ENCODE data around the gene KCNT1.

KCNT1 gene

DNA sequence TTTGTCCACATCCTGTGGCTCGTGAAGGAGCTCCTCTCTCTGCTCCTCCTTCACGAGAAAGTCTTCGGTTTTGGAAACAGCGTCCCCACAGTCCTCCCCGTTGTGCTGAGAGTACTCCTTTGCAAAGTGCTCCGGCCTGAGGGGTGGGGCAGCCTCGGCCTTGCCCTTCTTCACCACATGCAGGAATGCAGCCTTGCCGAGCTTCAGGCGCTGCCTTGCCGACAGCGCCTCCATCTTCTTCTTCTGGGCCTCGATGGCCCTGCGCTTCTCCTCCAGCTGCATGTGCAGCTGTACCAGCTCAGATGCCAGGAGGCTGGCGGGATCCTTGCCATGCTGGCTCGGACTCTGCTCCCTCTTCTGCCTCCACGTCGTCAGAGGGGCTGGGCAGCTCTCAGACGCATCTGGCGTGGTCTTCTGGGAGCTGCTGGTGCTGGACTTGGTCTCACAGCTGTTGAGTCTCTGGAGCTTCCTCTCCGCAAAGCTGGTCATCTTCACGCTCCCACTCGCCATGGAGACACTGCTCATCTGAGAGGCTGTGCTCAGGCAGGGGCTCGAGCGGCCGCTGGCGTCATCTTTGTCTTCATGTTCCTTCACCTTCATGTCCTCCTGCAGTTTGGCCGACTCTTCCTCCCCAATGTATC, 119.9 kb downstream of the KCNT1 start:
- Histone ChIP-seq H3K4me3 (ENCODE audit: low read depth in 1 of 2, low read length in 2 of 2) (no peak overlapping the region), H3K27ac (ENCODE audit: low read depth, low read length) (no peak overlapping the region), H3K36me3 (ENCODE audit: insufficient read depth, low read length) (peaks cover 54% of the 10 kb centered on the region), H3K4me1 (ENCODE audit: insufficient read depth, low read length) (no peaks in the 10 kb centered on the region), H3K9me3 (ENCODE audit: low read length) (no peaks in the 10 kb centered on the region), H3K9ac (ENCODE audit: low read length) (no peak overlapping the region), H3K27me3 (ENCODE audit: control insufficient read depth in 1 of 2, insufficient read depth in 2 of 2, low read length in 2 of 2) (no peaks in the 10 kb centered on the region)

DNA sequence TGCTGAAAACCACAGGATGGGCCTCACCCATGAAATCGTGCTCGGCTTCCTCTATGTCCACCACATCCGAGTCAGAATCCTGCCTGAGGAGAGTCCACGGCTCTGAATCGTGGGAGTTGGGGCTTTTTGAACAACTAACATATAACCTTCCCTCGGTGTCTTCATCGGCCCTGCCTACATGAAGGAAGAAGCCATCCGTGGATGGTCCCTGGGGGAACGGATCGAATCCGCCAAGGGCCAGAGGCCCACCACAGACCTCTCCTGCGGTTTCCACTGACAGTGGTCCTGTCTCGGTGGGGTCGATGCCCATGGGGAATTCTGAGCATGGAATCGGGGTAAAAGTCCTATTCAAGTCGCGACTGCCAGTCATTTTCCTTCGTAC, 120.4 kb downstream of the KCNT1 start:
- H3K9ac ChIP-seq (ENCODE audit: low read length) = no peak overlapping the region
- no peaks in the 10 kb centered on the region for H3K27me3 ChIP-seq (ENCODE audit: control insufficient read depth in 1 of 2, insufficient read depth in 2 of 2, low read length in 2 of 2)
- no peak overlapping the region for H3K4me3 ChIP-seq (ENCODE audit: low read depth in 1 of 2, low read length in 2 of 2)
- no peaks in the 10 kb centered on the region for H3K4me1 ChIP-seq (ENCODE audit: insufficient read depth, low read length)
- no peaks in the 10 kb centered on the region for H3K9me3 ChIP-seq (ENCODE audit: low read length)
- H3K27ac ChIP-seq (ENCODE audit: low read depth, low read length) = no peak overlapping the region
- peaks cover 54% of the 10 kb centered on the region for H3K36me3 ChIP-seq (ENCODE audit: insufficient read depth, low read length)

DNA sequence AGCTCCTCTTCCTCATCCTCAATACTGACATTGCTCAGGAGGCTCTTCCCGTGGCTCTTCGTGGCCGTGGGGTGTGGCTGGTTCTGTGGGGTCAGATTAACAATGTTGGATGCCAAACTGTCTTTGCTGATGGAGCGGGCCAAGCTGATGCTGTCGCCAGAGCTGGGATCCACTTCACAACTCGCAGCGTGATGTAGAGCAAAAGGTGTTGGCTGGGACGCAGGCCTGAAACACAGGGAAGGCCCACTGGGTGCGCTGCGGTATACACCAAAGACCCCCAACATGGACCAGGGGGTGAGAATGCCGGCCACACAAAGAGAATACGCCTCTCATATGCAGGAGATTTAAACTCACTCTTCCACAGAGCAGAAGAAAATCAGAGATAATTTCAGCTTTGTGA, 121.1 kb downstream of the KCNT1 start:
- Histone ChIP-seq H3K27ac (ENCODE audit: low read depth, low read length) (no peak overlapping the region), H3K9ac (ENCODE audit: low read length) (no peak overlapping the region), H3K4me3 (ENCODE audit: low read depth in 1 of 2, low read length in 2 of 2) (no peak overlapping the region), H3K9me3 (ENCODE audit: low read length) (no peaks in the 10 kb centered on the region), H3K36me3 (ENCODE audit: insufficient read depth, low read length) (peaks cover 48% of the 10 kb centered on the region), H3K4me1 (ENCODE audit: insufficient read depth, low read length) (no peaks in the 10 kb centered on the region), H3K27me3 (ENCODE audit: control insufficient read depth in 1 of 2, insufficient read depth in 2 of 2, low read length in 2 of 2) (no peaks in the 10 kb centered on the region)

DNA sequence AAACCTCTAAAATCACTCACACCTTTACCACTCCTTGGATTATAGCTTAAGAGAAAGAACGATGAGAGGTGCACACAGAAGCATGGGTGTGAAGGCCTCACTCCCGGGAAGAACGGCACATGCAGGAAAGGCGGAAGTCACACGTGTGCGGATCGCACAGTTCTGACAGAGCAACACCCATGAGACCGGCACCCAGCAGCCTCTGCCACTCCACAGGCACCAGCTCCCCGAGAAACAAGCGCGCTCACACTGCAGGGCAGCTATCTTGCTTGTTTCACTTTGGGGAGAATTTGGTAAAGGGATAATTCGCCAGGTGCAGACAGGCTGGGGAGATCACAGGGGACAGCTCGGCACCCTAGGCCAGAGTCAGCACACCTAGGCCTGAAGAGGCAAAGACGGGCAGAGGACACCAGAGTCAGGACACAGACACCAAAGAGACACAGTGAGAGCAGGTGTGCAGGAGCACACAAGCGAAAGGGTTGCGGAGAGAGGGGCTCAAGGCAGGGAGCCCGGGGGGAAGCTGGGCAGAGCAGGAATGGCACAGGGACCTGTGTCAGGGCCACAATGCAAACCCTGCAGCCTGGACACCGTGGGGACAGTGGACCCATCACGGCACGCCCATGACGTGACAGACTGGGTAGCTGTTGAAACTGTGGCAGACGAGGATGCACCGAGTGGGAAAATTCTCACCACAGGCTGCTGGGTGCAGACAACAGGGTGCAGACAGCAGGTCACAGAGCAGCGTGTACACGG, 123.6 kb downstream of the KCNT1 start:
- H3K9ac ChIP-seq (ENCODE audit: low read length) = no peak overlapping the region
- no peak overlapping the region for H3K4me3 ChIP-seq (ENCODE audit: low read depth in 1 of 2, low read length in 2 of 2)
- no peak overlapping the region for H3K27ac ChIP-seq (ENCODE audit: low read depth, low read length)
- H3K4me1 ChIP-seq (ENCODE audit: insufficient read depth, low read length) = no peaks in the 10 kb centered on the region
- no peaks in the 10 kb centered on the region for H3K9me3 ChIP-seq (ENCODE audit: low read length)
- peaks cover 38% of the 10 kb centered on the region for H3K36me3 ChIP-seq (ENCODE audit: insufficient read depth, low read length)
- no peaks in the 10 kb centered on the region for H3K27me3 ChIP-seq (ENCODE audit: control insufficient read depth in 1 of 2, insufficient read depth in 2 of 2, low read length in 2 of 2)

DNA sequence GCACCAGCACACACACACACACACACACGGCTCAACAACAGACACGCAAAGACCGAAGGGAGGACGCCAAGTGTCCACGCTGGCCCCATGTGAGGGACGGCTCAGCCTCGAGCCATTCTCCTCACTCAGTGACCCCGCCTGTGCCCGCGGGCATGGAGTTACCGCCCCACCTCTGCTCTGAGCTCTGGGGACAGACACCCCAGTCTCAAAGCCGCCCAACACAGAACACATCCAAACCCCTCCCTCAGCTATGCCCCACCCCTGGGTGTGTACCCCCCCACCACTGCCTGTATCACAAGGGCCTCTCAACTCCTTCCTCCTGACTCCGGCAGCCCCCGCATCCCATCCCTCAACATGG, 124.2 kb downstream of the KCNT1 start:
- Histone ChIP-seq H3K4me3 (ENCODE audit: low read depth in 1 of 2, low read length in 2 of 2) (no peak overlapping the region), H3K9me3 (ENCODE audit: low read length) (no peaks in the 10 kb centered on the region), H3K27ac (ENCODE audit: low read depth, low read length) (no peak overlapping the region), H3K4me1 (ENCODE audit: insufficient read depth, low read length) (no peaks in the 10 kb centered on the region), H3K27me3 (ENCODE audit: control insufficient read depth in 1 of 2, insufficient read depth in 2 of 2, low read length in 2 of 2) (no peaks in the 10 kb centered on the region), H3K9ac (ENCODE audit: low read length) (no peak overlapping the region), H3K36me3 (ENCODE audit: insufficient read depth, low read length) (peaks cover 36% of the 10 kb centered on the region)

DNA sequence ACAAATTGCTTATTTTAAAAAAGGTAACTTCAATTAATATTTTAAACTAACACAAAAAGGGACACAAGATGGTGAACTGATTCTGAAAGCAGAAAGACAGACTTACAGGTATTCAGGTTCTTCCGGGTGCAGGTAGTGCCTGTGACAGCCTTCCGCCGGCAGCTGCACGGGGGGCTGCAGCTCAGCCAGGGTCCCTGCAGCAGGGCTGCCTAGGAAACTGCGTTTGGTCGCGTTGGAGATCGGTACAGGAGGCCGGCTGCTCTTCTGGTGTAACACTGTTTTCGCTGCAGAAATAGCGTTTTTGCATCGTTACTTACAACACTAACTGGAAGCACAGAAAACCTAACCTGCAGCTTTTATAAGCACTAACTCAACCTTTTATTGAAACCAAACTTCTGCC, 125.3 kb downstream of the KCNT1 start:
- no peaks in the 10 kb centered on the region for H3K27me3 ChIP-seq (ENCODE audit: control insufficient read depth in 1 of 2, insufficient read depth in 2 of 2, low read length in 2 of 2)
- no peak overlapping the region for H3K9ac ChIP-seq (ENCODE audit: low read length)
- no peak overlapping the region for H3K27ac ChIP-seq (ENCODE audit: low read depth, low read length)
- H3K36me3 ChIP-seq (ENCODE audit: insufficient read depth, low read length) = peaks cover 30% of the 10 kb centered on the region
- no peaks in the 10 kb centered on the region for H3K9me3 ChIP-seq (ENCODE audit: low read length)
- H3K4me1 ChIP-seq (ENCODE audit: insufficient read depth, low read length) = no peaks in the 10 kb centered on the region
- H3K4me3 ChIP-seq (ENCODE audit: low read depth in 1 of 2, low read length in 2 of 2) = no peak overlapping the region

DNA sequence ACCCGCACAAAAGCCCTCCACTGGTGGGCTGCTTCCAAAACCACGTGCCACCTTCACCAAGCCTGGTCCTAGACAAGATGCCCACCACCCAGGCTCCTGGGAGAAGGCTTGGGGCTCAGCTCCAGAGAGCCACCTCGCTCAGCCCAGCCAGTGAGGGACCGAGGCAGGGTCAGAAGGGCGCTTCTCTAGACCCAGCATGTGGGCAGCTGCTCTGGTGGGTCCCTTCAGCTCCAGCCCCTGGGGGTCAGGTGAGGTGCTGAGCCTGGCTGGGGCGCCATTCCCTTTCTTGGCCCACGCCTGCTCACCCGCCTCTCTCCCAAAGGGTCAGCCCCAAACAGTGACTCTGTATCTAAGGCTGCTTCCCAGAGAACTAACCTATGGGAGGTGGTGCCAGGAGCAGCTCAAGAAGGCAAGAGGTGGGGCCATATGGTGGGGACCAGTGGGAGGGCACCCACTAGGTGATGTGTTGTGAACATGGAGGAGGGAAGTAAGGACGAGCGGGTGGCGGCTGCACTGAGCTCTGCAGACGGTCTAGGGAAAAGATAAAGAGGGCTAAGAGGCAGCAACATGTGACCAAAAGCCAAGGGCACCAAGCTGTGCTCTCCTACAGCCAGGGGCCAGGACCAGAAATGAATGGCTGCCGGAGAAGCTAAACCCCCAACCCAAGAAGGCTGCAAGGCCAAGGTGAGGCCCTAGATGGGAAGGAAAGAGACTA, 126.0 kb downstream of the KCNT1 start:
- Histone ChIP-seq H3K9ac (ENCODE audit: low read length) (no peak overlapping the region), H3K36me3 (ENCODE audit: insufficient read depth, low read length) (peaks cover 22% of the 10 kb centered on the region), H3K27ac (ENCODE audit: low read depth, low read length) (no peak overlapping the region), H3K27me3 (ENCODE audit: control insufficient read depth in 1 of 2, insufficient read depth in 2 of 2, low read length in 2 of 2) (no peaks in the 10 kb centered on the region), H3K4me1 (ENCODE audit: insufficient read depth, low read length) (no peaks in the 10 kb centered on the region), H3K9me3 (ENCODE audit: low read length) (no peaks in the 10 kb centered on the region), H3K4me3 (ENCODE audit: low read depth in 1 of 2, low read length in 2 of 2) (no peak overlapping the region)

DNA sequence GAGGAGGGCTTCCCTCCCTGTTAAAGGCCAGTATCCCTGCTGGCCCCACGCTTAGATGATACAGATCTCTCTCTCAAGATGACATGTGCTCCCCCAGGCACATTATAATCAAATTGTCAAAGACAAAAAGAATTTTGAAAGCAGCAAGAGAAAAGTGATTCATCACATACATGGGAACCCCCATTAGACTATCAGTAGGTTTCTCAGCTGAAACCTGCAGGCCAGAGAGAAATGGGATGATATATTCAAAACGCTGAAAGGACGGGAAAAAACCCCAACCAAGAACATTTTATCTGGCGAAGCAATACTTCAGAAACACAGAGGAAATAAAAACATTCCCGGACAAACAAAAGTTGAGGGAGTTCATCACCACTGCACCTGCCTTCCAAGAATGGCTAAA, 126.7 kb downstream of the KCNT1 start:
- Histone ChIP-seq H3K4me3 (ENCODE audit: low read depth in 1 of 2, low read length in 2 of 2) (no peak overlapping the region), H3K36me3 (ENCODE audit: insufficient read depth, low read length) (peaks cover 16% of the 10 kb centered on the region), H3K27ac (ENCODE audit: low read depth, low read length) (no peak overlapping the region), H3K9me3 (ENCODE audit: low read length) (no peaks in the 10 kb centered on the region), H3K4me1 (ENCODE audit: insufficient read depth, low read length) (no peaks in the 10 kb centered on the region), H3K9ac (ENCODE audit: low read length) (no peak overlapping the region), H3K27me3 (ENCODE audit: control insufficient read depth in 1 of 2, insufficient read depth in 2 of 2, low read length in 2 of 2) (no peaks in the 10 kb centered on the region)

DNA sequence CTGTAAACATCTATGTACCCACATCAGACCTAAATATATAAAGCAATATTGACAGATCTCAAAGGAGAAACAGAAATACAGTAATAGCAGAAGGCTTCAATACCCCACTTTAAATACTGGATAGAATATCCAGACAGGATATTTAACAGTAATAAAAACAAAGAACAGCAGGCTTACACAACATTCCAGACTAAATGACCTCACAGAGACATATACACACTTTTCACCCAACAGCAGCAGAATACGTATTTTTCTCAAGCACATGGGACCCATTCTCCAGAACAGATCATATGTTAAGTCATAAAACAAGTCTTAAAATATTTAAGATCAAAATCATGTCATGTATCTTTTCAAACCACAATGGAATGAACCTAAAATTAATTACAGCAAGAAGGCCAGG, 128.5 kb downstream of the KCNT1 start:
- no peak overlapping the region for H3K9ac ChIP-seq (ENCODE audit: low read length)
- H3K9me3 ChIP-seq (ENCODE audit: low read length) = no peaks in the 10 kb centered on the region
- H3K4me1 ChIP-seq (ENCODE audit: insufficient read depth, low read length) = no peaks in the 10 kb centered on the region
- no peaks in the 10 kb centered on the region for H3K27me3 ChIP-seq (ENCODE audit: control insufficient read depth in 1 of 2, insufficient read depth in 2 of 2, low read length in 2 of 2)
- H3K36me3 ChIP-seq (ENCODE audit: insufficient read depth, low read length) = peaks cover 10% of the 10 kb centered on the region
- no peak overlapping the region for H3K27ac ChIP-seq (ENCODE audit: low read depth, low read length)
- H3K4me3 ChIP-seq (ENCODE audit: low read depth in 1 of 2, low read length in 2 of 2) = no peak overlapping the region

DNA sequence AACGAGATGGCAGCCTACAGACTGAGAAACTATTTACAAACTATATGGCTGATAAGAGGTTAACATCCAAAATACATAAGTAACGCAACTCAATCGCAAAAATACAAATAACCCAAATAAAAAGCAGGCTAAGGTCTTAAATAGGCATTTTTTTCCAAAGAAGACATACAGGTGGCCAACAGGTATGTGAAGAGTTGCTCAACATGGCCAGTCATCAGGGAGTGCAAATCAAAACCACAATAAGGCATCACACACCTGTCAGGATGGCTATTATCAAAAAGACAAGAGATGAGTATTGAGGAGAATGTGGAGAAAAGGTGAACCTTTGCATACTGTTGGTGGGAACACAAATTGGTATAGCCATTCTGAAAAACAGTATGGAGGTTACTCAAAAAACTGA, 131.9 kb downstream of the KCNT1 start:
- Histone ChIP-seq H3K27me3 (ENCODE audit: control insufficient read depth in 1 of 2, insufficient read depth in 2 of 2, low read length in 2 of 2) (no peaks in the 10 kb centered on the region), H3K9me3 (ENCODE audit: low read length) (no peaks in the 10 kb centered on the region), H3K9ac (ENCODE audit: low read length) (no peak overlapping the region), H3K27ac (ENCODE audit: low read depth, low read length) (no peak overlapping the region), H3K4me1 (ENCODE audit: insufficient read depth, low read length) (no peaks in the 10 kb centered on the region), H3K36me3 (ENCODE audit: insufficient read depth, low read length) (no peaks in the 10 kb centered on the region), H3K4me3 (ENCODE audit: low read depth in 1 of 2, low read length in 2 of 2) (no peak overlapping the region)

DNA sequence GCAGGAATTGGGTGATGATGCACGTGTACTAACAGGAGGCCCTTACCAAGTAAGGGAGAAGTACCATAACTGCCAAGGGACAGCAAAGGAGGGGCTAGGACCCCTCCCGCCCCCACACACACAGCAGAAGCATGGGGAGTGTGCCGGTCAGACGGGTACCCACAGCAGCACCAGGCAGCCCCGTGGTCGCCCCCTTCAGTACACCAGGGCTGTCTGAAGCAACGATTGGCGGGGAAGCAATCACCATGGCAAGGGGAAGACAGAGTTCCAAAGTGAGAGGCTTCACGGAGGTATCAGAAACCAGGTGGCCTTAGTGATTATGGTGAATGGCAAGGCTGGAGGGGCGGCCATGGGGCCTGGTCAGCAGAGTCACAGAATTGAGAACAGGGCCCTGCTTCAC, 133.1 kb downstream of the KCNT1 start:
- H3K4me3 ChIP-seq (ENCODE audit: low read depth in 1 of 2, low read length in 2 of 2) = no peak overlapping the region
- H3K27me3 ChIP-seq (ENCODE audit: control insufficient read depth in 1 of 2, insufficient read depth in 2 of 2, low read length in 2 of 2) = no peaks in the 10 kb centered on the region
- H3K9ac ChIP-seq (ENCODE audit: low read length) = no peak overlapping the region
- no peaks in the 10 kb centered on the region for H3K4me1 ChIP-seq (ENCODE audit: insufficient read depth, low read length)
- no peak overlapping the region for H3K27ac ChIP-seq (ENCODE audit: low read depth, low read length)
- no peaks in the 10 kb centered on the region for H3K9me3 ChIP-seq (ENCODE audit: low read length)
- H3K36me3 ChIP-seq (ENCODE audit: insufficient read depth, low read length) = no peaks in the 10 kb centered on the region

Data from muscle layer of colon (tissue), 2 donors.